ENCODE results near the gene CES2.
"Not testable (repeated sequence)": the region's sequence is repeated elsewhere in the genome, so short reads cannot be mapped to it uniquely, and the experiment has no call there.

The CES2 gene

GRCh38 chr16:66984892-66985311, 49.6 kb downstream of the CES2 start:
- DNase-seq (ENCODE audit: low spot score), result no peak

- no peak for DNase-seq (ENCODE audit: low spot score)
Measured at GRCh38 chr16:66986559-66986958, 51.2 kb downstream of the CES2 start.

DNA sequence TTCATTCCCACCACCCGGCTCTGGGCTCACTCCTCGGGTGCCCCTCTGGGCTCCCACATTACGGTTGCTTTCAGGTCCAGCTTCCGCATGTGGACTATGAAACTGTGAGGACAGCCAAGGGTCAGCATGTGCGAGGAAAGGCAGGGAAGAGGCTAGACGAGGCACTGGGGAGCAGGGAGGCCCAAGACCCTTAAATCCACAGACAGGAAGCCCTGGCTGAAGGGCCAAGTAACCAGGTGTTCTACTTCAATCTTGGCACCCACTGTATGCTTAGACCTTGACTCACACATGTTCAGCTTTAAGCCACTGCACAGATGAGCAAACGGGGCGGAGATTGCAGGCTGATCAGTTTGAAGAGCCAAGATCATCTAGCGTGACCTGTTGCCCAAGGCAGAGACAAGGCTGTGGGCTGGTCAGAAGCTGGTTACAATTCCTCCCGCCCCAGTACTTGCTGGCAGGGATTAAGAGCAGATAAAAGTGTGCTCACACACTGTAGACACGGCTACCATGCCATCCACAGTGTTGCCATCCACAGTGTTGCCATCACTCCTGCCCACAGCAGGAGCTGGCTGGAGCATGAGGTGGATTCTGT, 53.0 kb downstream of the CES2 start, which contains the start of gene CES4A:
Gene CES4A (plus strand): TSS at position 393 of the 592 bp plus-strand sequence. CDS start 184 bp downstream, at position 577.
- DNase-seq (ENCODE audit: low spot score), result no peak

- no peak for DNase-seq (ENCODE audit: low spot score)
Measured at GRCh38 chr16:66991545-66992077, 56.3 kb downstream of the CES2 start.

DNA sequence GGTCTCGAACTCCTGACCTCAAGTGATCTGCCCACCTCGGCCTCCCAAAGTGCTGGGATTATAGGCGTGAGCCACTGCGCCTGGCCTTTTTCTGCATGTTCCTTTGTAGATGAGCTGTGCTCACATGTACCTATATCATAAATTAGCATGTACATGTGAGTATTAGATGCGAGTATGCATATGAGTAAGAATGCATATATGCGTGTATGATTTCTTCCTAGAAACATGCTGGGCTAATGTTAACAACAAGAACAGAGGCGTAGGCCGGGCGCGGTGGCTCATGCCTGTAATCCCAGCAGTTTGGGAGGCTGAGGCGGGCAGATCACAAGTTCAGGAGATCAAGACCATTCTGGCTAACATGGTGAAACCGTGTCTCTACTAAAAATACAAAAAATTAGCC, 58.2 kb downstream of the CES2 start:
- not testable (repeated sequence) for DNase-seq (ENCODE audit: low spot score)
